Measurements from ENCODE around the gene POU3F1. TPM values are rescaled to one million over a fixed set of nuclear protein-coding genes. Genes with fewer than 3 reads are reported as not detected.

The POU3F1 gene
- total RNA-seq, 1 donor from 2014 or later: 0.32 TPM

- intact Hi-C loops (cut with micrococcal nuclease): no loop called here
- H3K36me3 Mint-ChIP-seq (ENCODE audit: low read depth): no peaks in the 10 kb centered on the region
- H3K4me1 Mint-ChIP-seq (ENCODE audit: low read depth): no peaks in the 10 kb centered on the region
- H3K27me3 Mint-ChIP-seq (ENCODE audit: low read depth): peaks cover 22% of the 10 kb centered on the region
- DNase-seq (ENCODE audit: low spot score): no peak
- H3K9me3 Mint-ChIP-seq: no peaks in the 10 kb centered on the region
- H3K27ac Mint-ChIP-seq: no peak overlapping the region
- H3K4me3 Mint-ChIP-seq (ENCODE audit: low read depth): no peak overlapping the region
Measured at GRCh38 chr1:38068980-38069340, 22.4 kb upstream of the POU3F1 start.

- no peak overlapping the region for H3K4me3 Mint-ChIP-seq (ENCODE audit: low read depth)
- no peaks in the 10 kb centered on the region for H3K4me1 Mint-ChIP-seq (ENCODE audit: low read depth)
- peaks cover 21% of the 10 kb centered on the region for H3K27me3 Mint-ChIP-seq (ENCODE audit: low read depth)
- no peak for DNase-seq (ENCODE audit: low spot score)
- no peaks in the 10 kb centered on the region for H3K36me3 Mint-ChIP-seq (ENCODE audit: low read depth)
- intact Hi-C loops (cut with micrococcal nuclease): no loop called here
- H3K9me3 Mint-ChIP-seq: no peaks in the 10 kb centered on the region
- H3K27ac Mint-ChIP-seq: no peak overlapping the region
Measured at GRCh38 chr1:38068220-38068979, 21.8 kb upstream of the POU3F1 start.

- Mint-ChIP-seq H3K4me1 (ENCODE audit: low read depth) (peaks cover 3% of the 10 kb centered on the region), H3K27me3 (ENCODE audit: low read depth) (peaks cover 12% of the 10 kb centered on the region), H3K4me3 (ENCODE audit: low read depth) (no peak overlapping the region), H3K27ac (no peak overlapping the region), H3K36me3 (ENCODE audit: low read depth) (no peaks in the 10 kb centered on the region), H3K9me3 (no peaks in the 10 kb centered on the region)
- intact Hi-C loops (cut with micrococcal nuclease): no loop called here
- DNase-seq (ENCODE audit: low spot score): no peak
Measured at GRCh38 chr1:38064197-38064903, 17.8 kb upstream of the POU3F1 start.

GRCh38 chr1:38063616-38064015, 17.0 kb upstream of the POU3F1 start:
- no peaks in the 10 kb centered on the region for H3K9me3 Mint-ChIP-seq
- H3K27ac Mint-ChIP-seq: no peak overlapping the region

GRCh38 chr1:38062361-38063288, 16.0 kb upstream of the POU3F1 start:
- intact Hi-C loops (cut with micrococcal nuclease): no loop called here

More at GRCh38 chr1:38063616-38064015, 17.0 kb upstream of the POU3F1 start:
- no peak for DNase-seq (ENCODE audit: low spot score)
- Mint-ChIP-seq H3K36me3 (ENCODE audit: low read depth) (no peaks in the 10 kb centered on the region), H3K4me1 (ENCODE audit: low read depth) (peaks cover 8% of the 10 kb centered on the region), H3K27me3 (ENCODE audit: low read depth) (peaks cover 11% of the 10 kb centered on the region), H3K4me3 (ENCODE audit: low read depth) (no peak overlapping the region)
- intact Hi-C loops (cut with micrococcal nuclease): no loop called here

GRCh38 chr1:38061883-38062328, 15.3 kb upstream of the POU3F1 start:
- Mint-ChIP-seq H3K9me3 (no peaks in the 10 kb centered on the region), H3K36me3 (ENCODE audit: low read depth) (no peaks in the 10 kb centered on the region), H3K27ac (no peak overlapping the region), H3K4me3 (ENCODE audit: low read depth) (no peak overlapping the region), H3K27me3 (ENCODE audit: low read depth) (no peaks in the 10 kb centered on the region), H3K4me1 (ENCODE audit: low read depth) (peaks cover 12% of the 10 kb centered on the region)
- intact Hi-C loops (cut with micrococcal nuclease): no loop called here
- no peak for DNase-seq (ENCODE audit: low spot score)

More at GRCh38 chr1:38062361-38063288, 16.0 kb upstream of the POU3F1 start:
- Mint-ChIP-seq H3K9me3 (no peaks in the 10 kb centered on the region), H3K27me3 (ENCODE audit: low read depth) (peaks cover 6% of the 10 kb centered on the region), H3K36me3 (ENCODE audit: low read depth) (no peaks in the 10 kb centered on the region), H3K27ac (no peak overlapping the region), H3K4me1 (ENCODE audit: low read depth) (peaks cover 12% of the 10 kb centered on the region), H3K4me3 (ENCODE audit: low read depth) (no peak overlapping the region)
- DNase-seq (ENCODE audit: low spot score): no peak

- H3K36me3 Mint-ChIP-seq (ENCODE audit: low read depth): no peaks in the 10 kb centered on the region
- H3K4me1 Mint-ChIP-seq (ENCODE audit: low read depth): peaks cover 12% of the 10 kb centered on the region
- no peak overlapping the region for H3K4me3 Mint-ChIP-seq (ENCODE audit: low read depth)
- intact Hi-C loops (cut with micrococcal nuclease): no loop called here
- no peak overlapping the region for H3K27ac Mint-ChIP-seq
- DNase-seq (ENCODE audit: low spot score): no peak
- H3K9me3 Mint-ChIP-seq: no peaks in the 10 kb centered on the region
- H3K27me3 Mint-ChIP-seq (ENCODE audit: low read depth): no peaks in the 10 kb centered on the region
Measured at GRCh38 chr1:38061290-38061689, 14.7 kb upstream of the POU3F1 start.

- Mint-ChIP-seq H3K9me3 (no peaks in the 10 kb centered on the region), H3K27me3 (ENCODE audit: low read depth) (no peaks in the 10 kb centered on the region), H3K4me1 (ENCODE audit: low read depth) (peaks cover 12% of the 10 kb centered on the region), H3K4me3 (ENCODE audit: low read depth) (no peak overlapping the region), H3K36me3 (ENCODE audit: low read depth) (no peaks in the 10 kb centered on the region), H3K27ac (no peak overlapping the region)
- intact Hi-C loops (cut with micrococcal nuclease): no loop called here
- DNase-seq (ENCODE audit: low spot score): no peak
Measured at GRCh38 chr1:38060498-38060897, 13.9 kb upstream of the POU3F1 start.

- H3K27ac Mint-ChIP-seq: no peak overlapping the region
- DNase-seq (ENCODE audit: low spot score): no peak
- peaks cover 3% of the 10 kb centered on the region for H3K27me3 Mint-ChIP-seq (ENCODE audit: low read depth)
- peaks cover 12% of the 10 kb centered on the region for H3K4me1 Mint-ChIP-seq (ENCODE audit: low read depth)
- intact Hi-C loops (cut with micrococcal nuclease): no loop called here
- no peak overlapping the region for H3K4me3 Mint-ChIP-seq (ENCODE audit: low read depth)
- no peaks in the 10 kb centered on the region for H3K9me3 Mint-ChIP-seq
- no peaks in the 10 kb centered on the region for H3K36me3 Mint-ChIP-seq (ENCODE audit: low read depth)
Measured at GRCh38 chr1:38059635-38060250, 13.2 kb upstream of the POU3F1 start.

GRCh38 chr1:38055965-38056364, 9.4 kb upstream of the POU3F1 start:
- H3K4me3 Mint-ChIP-seq (ENCODE audit: low read depth): no peak overlapping the region

GRCh38 chr1:38055398-38055797, 8.8 kb upstream of the POU3F1 start:
- peaks cover 3% of the 10 kb centered on the region for H3K27me3 Mint-ChIP-seq (ENCODE audit: low read depth)
- no peaks in the 10 kb centered on the region for H3K36me3 Mint-ChIP-seq (ENCODE audit: low read depth)
- no peak overlapping the region for H3K4me3 Mint-ChIP-seq (ENCODE audit: low read depth)
- H3K4me1 Mint-ChIP-seq (ENCODE audit: low read depth): peaks cover 19% of the 10 kb centered on the region
- intact Hi-C loops (cut with micrococcal nuclease): no loop called here
- no peak for DNase-seq (ENCODE audit: low spot score)
- no peaks in the 10 kb centered on the region for H3K9me3 Mint-ChIP-seq
- H3K27ac Mint-ChIP-seq: no peak overlapping the region

More at GRCh38 chr1:38055965-38056364, 9.4 kb upstream of the POU3F1 start:
- H3K9me3 Mint-ChIP-seq: no peaks in the 10 kb centered on the region
- no peak for DNase-seq (ENCODE audit: low spot score)
- H3K27me3 Mint-ChIP-seq (ENCODE audit: low read depth): peaks cover 3% of the 10 kb centered on the region
- H3K27ac Mint-ChIP-seq: no peak overlapping the region
- H3K36me3 Mint-ChIP-seq (ENCODE audit: low read depth): no peaks in the 10 kb centered on the region
- H3K4me1 Mint-ChIP-seq (ENCODE audit: low read depth): peaks cover 19% of the 10 kb centered on the region
- intact Hi-C loops (cut with micrococcal nuclease): no loop called here

GRCh38 chr1:38053416-38054091, 7.0 kb upstream of the POU3F1 start:
- no peak overlapping the region for H3K4me3 Mint-ChIP-seq (ENCODE audit: low read depth)
- H3K27ac Mint-ChIP-seq: no peak overlapping the region
- peaks cover 8% of the 10 kb centered on the region for H3K27me3 Mint-ChIP-seq (ENCODE audit: low read depth)
- no peak for DNase-seq (ENCODE audit: low spot score)
- H3K9me3 Mint-ChIP-seq: no peaks in the 10 kb centered on the region
- peaks cover 13% of the 10 kb centered on the region for H3K4me1 Mint-ChIP-seq (ENCODE audit: low read depth)
- intact Hi-C loops (cut with micrococcal nuclease): loop anchor here (1.0 kb wide), 1 partner anchor 13 kb away; no protein-coding TSS in a partner anchor
- H3K36me3 Mint-ChIP-seq (ENCODE audit: low read depth): no peaks in the 10 kb centered on the region
